Measurements from ENCODE around the gene TTLL13.

Gene TTLL13

GRCh38 chr15:90217671-90218394 is 31.5 kb upstream of the TTLL13 start:
- DNase-seq: no peak

GRCh38 chr15:90219421-90220141 is 29.8 kb upstream of the TTLL13 start:
- no peak for DNase-seq

- no peak for DNase-seq
Measured at GRCh38 chr15:90221246-90221900, 28.0 kb upstream of the TTLL13 start.

GRCh38 chr15:90222547-90222946 is 26.8 kb upstream of the TTLL13 start:
- DNase-seq: no peak

GRCh38 chr15:90223441-90224165 is 25.8 kb upstream of the TTLL13 start:
- no peak for DNase-seq

- no peak for DNase-seq
Measured at GRCh38 chr15:90225047-90225446, 24.3 kb upstream of the TTLL13 start.

- no peak for DNase-seq
Measured at GRCh38 chr15:90225504-90226234, 23.7 kb upstream of the TTLL13 start.

GRCh38 chr15:90227336-90227735 is 22.0 kb upstream of the TTLL13 start:
- DNase-seq: no peak

GRCh38 chr15:90227816-90228772 is 21.3 kb upstream of the TTLL13 start:
- no peak for DNase-seq

- no peak for DNase-seq
Measured at GRCh38 chr15:90228960-90229359, 20.4 kb upstream of the TTLL13 start.

- no peak for DNase-seq
Measured at GRCh38 chr15:90230071-90230494, 19.3 kb upstream of the TTLL13 start.

GRCh38 chr15:90230610-90231009 is 18.7 kb upstream of the TTLL13 start:
- no peak for DNase-seq

- DNase-seq: peak; percentile 35
Measured at GRCh38 chr15:90231028-90232017, 18.0 kb upstream of the TTLL13 start.

GRCh38 chr15:90232196-90232595 is 17.2 kb upstream of the TTLL13 start:
- DNase-seq: no peak

GRCh38 chr15:90232941-90233386 is 16.4 kb upstream of the TTLL13 start:
- DNase-seq: no peak

- DNase-seq: peak; percentile 22
Measured at GRCh38 chr15:90233387-90234095, 15.8 kb upstream of the TTLL13 start, which contains the start of gene CIB1. CIB1 (minus strand) TSS chr15:90233941; CDS start chr15:90233885, 56 bp downstream.

- DNase-seq: no peak
Measured at GRCh38 chr15:90234096-90234988, 15.0 kb upstream of the TTLL13 start, which contains the start of gene GDPGP1. GDPGP1 (plus strand) TSS chr15:90234209; CDS start chr15:90240909, 6,700 bp downstream.

GRCh38 chr15:90239371-90239770 is 10.0 kb upstream of the TTLL13 start:
- no peak for DNase-seq
